C4-2B (cell line): Measurements from ENCODE around the gene ABHD3.

Source experiments
- CTCF ChIP-seq: fragments of 450-650 bp; conservative IDR thresholded peaks from 2 replicates; pipeline ENCODE4 v1.5.1; 2017; ENCODE audit warnings: mild to moderate bottlenecking
- ZFX ChIP-seq: fragments of 450-650 bp; IDR thresholded peaks from 2 replicates; pipeline ENCODE4 v1.6.1; 2017

DNA sequence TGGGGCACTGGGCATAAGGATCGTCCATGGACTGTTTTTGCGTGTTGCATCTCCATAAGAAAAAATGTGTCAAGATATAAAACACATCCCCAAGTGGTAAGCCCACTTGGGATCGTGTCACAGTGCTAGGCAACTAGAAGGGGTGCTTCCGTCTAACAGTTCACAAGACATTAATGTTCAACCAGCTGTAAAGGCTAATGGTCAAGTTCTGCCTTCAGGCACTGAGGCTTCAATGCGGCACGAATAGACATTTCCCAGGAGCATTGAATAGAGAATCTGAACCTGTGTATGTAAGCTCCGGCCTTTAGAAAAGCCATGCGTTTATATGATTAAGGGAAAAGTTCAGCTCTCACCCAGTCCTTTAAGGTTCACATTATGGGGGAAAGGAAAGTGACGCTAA, 42.0 kb downstream of the ABHD3 start:
- TF ChIP-seq CTCF (no peak), ZFX (no peak)
